HepG2 (cell line): ENCODE measurements around the gene NMNAT1. TPM values are rescaled to one million over a fixed set of nuclear protein-coding genes. Genes with fewer than 3 reads are reported as not detected.

ENCODE experiments used
- AKNA ChIP-seq: sonication (generic); formaldehyde crosslinking; IDR thresholded peaks from 2 replicates; pipeline ENCODE4 v1.4.0; 2020; ENCODE audit warnings: missing genetic modification reagents, borderline replicate concordance
- LBX2 ChIP-seq: sonication (generic); formaldehyde crosslinking; IDR thresholded peaks from 2 replicates; pipeline ENCODE4 v1.5.0; 2020; ENCODE audit warnings: missing genetic modification reagents, mild to moderate bottlenecking, borderline replicate concordance
- MBD4 ChIP-seq: IDR thresholded peaks from 2 replicates; pipeline ENCODE4 v1.6.1; 2012; ENCODE audit warnings: low read length, inconsistent platforms, borderline replicate concordance
- PREB ChIP-seq: sonication (generic); formaldehyde crosslinking; IDR thresholded peaks from 2 replicates; pipeline ENCODE4 v1.4.0; 2020; ENCODE audit warnings: missing genetic modification reagents
- SP140L ChIP-seq: sonication (generic); formaldehyde crosslinking; IDR thresholded peaks from 2 replicates; pipeline ENCODE4 v1.4.0; 2020; ENCODE audit warnings: missing genetic modification reagents, borderline replicate concordance
- ZBED4 ChIP-seq: sonication (generic); formaldehyde crosslinking; IDR thresholded peaks from 2 replicates; pipeline ENCODE4 v1.4.0; 2020; ENCODE audit warnings: missing genetic modification reagents, borderline replicate concordance
- ZBTB44 ChIP-seq: sonication (generic); formaldehyde crosslinking; IDR thresholded peaks from 2 replicates; pipeline ENCODE4 v1.4.0; 2020; ENCODE audit warnings: missing genetic modification reagents
- ZNF567 ChIP-seq: sonication (generic); formaldehyde crosslinking; IDR thresholded peaks from 2 replicates; pipeline ENCODE4 v1.8.1; 2023; ENCODE audit warnings: mild to moderate bottlenecking, missing genetic modification reagents, borderline replicate concordance
- ZNF570 ChIP-seq: sonication (generic); formaldehyde crosslinking; IDR thresholded peaks from 2 replicates; pipeline ENCODE4 v1.4.0; 2020; ENCODE audit warnings: mild to moderate bottlenecking, missing genetic modification reagents, borderline replicate concordance
- ZNF713 ChIP-seq: sonication (generic); formaldehyde crosslinking; IDR thresholded peaks from 2 replicates; pipeline ENCODE4 v1.4.0; 2020; ENCODE audit warnings: mild to moderate bottlenecking, missing genetic modification reagents
- ZNF777 ChIP-seq: sonication (generic); formaldehyde crosslinking; IDR thresholded peaks from 2 replicates; pipeline ENCODE4 v1.4.0; 2020; ENCODE audit warnings: missing genetic modification reagents
- polyA plus RNA-seq, 8 experiments: library from polyadenylated mRNA; depleted of rRNA in 3 of 8; stranded (reverse) in 7 of 8; unstranded in 1 of 8; fragments of >200 nt; fragmentation: Illumina TruSeq in 4 of 8; extraction: Trizol in 4 of 8; gene quantifications; 2 replicates each; pipeline versions ENCODE4 v1.2.1 to v1.2.3, GENCODE V29; 2011 to 2016; ENCODE audit warnings: low read depth in 4 of 8, missing spikeins in 1 of 8, mixed read lengths in 1 of 8; ENCODE audit not compliant: insufficient read depth in 1 of 8
- total RNA-seq, 5 experiments: library from RNA; depleted of rRNA; stranded (reverse); fragments of >200 nt; fragmentation: Illumina TruSeq; extraction: Trizol; gene quantifications; 2 replicates each; pipeline ENCODE4 v1.2.3, GENCODE V29; 2016; ENCODE audit warnings: low read depth in 1 of 5

The NMNAT1 gene
- total and polyA plus RNA-seq, 2 of the 13 experiments (the other 11 are each of a cell fraction or from before 2014, with no cell fraction given), result 5.6 to 12.2 TPM

GRCh38 chr1:9917901-9918300 is 25.4 kb upstream of the NMNAT1 start (continued):
- TF ChIP-seq PREB (CRISPR knock-in tag) (no peak), ZBTB44 (CRISPR knock-in tag) (no peak), ZNF713 (CRISPR knock-in tag) (no peak), ZNF777 (CRISPR knock-in tag) (no peak), ZBED4 (no peak), ZNF570 (CRISPR knock-in tag) (no peak), AKNA (CRISPR knock-in tag) (no peak), LBX2 (no peak), SP140L (CRISPR knock-in tag) (no peak), ZNF567 (CRISPR knock-in tag) (no peak), MBD4 (no peak)
